Activated CD8-positive, alpha-beta memory T cell treated with anti-CD3 and anti-CD28 coated beads for 24 hours (primary cell): ENCODE results near the gene PSTPIP2.
"Not testable (repeated sequence)": the region's sequence is repeated elsewhere in the genome, so short reads cannot be mapped to it uniquely, and the experiment has no call there.

Experiments
- DNase-seq: peaks from one replicate; pipeline ENCODE4 v3.0.0-alpha.2; 2020

PSTPIP2 gene

GRCh38 chr18:46068763-46069162 is 3.3 kb downstream of the PSTPIP2 start:
- peak; percentile 44 for DNase-seq

GRCh38 chr18:46067438-46068007 is 4.5 kb downstream of the PSTPIP2 start:
- peak; percentile 37 for DNase-seq

GRCh38 chr18:46062781-46063180 is 9.3 kb downstream of the PSTPIP2 start:
- peak; percentile 21 for DNase-seq

- DNase-seq, result no peak
These were observed 10.3 kb downstream of the PSTPIP2 start for GRCh38 chr18:46061796-46062195.

GRCh38 chr18:46061387-46061786 is 10.7 kb downstream of the PSTPIP2 start:
- peak; percentile 46 for DNase-seq

- DNase-seq, result peak; percentile 30
These were observed 11.7 kb downstream of the PSTPIP2 start for GRCh38 chr18:46060359-46060841.

- DNase-seq, result no peak
These were observed 16.2 kb downstream of the PSTPIP2 start for GRCh38 chr18:46055838-46056230.

- peak; percentile 60 for DNase-seq
These were observed 16.9 kb downstream of the PSTPIP2 start for GRCh38 chr18:46054956-46055837.

- no peak for DNase-seq
These were observed 18.5 kb downstream of the PSTPIP2 start for GRCh38 chr18:46053368-46054095.

GRCh38 chr18:46051731-46052461 is 20.2 kb downstream of the PSTPIP2 start:
- peak; percentile 42 for DNase-seq

GRCh38 chr18:46050268-46050667 is 21.8 kb downstream of the PSTPIP2 start:
- peak; percentile 24 for DNase-seq

GRCh38 chr18:46048641-46049040 is 23.4 kb downstream of the PSTPIP2 start:
- no peak for DNase-seq

GRCh38 chr18:46047369-46047768 is 24.7 kb downstream of the PSTPIP2 start:
- not testable (repeated sequence) for DNase-seq

GRCh38 chr18:46046688-46047087 is 25.4 kb downstream of the PSTPIP2 start:
- peak; percentile 7 for DNase-seq

GRCh38 chr18:46046126-46046525 is 25.9 kb downstream of the PSTPIP2 start:
- DNase-seq, result peak; percentile 40

GRCh38 chr18:46042571-46043123 is 29.4 kb downstream of the PSTPIP2 start:
- DNase-seq, result peak; percentile 65

- peak; percentile 49 for DNase-seq
These were observed 31.3 kb downstream of the PSTPIP2 start for GRCh38 chr18:46040747-46041104.

- peak; percentile 30 for DNase-seq
These were observed 31.9 kb downstream of the PSTPIP2 start for GRCh38 chr18:46040033-46040746.

- DNase-seq, result no peak
These were observed 34.4 kb downstream of the PSTPIP2 start for GRCh38 chr18:46037512-46038305.

GRCh38 chr18:46035696-46036680 is 36.1 kb downstream of the PSTPIP2 start:
- no peak for DNase-seq
